NT2/D1 (cell line): ENCODE data around the gene EHHADH.

ENCODE experiments used
- SUZ12 ChIP-seq: IDR thresholded peaks from 2 replicates; pipeline ENCODE4 v1.6.1; 2011; ENCODE audit not compliant: insufficient read length, insufficient read depth; ENCODE audit errors: extremely low read depth
- YY1 ChIP-seq: IDR thresholded peaks from 2 replicates; pipeline ENCODE4 v1.6.1; 2011; ENCODE audit not compliant: insufficient read length, insufficient read depth
- ZNF274 ChIP-seq: IDR thresholded peaks from 2 replicates; pipeline ENCODE4 v1.6.1; 2011; ENCODE audit warnings: mild to moderate bottlenecking, low read depth, low read length

GRCh38 chr3:185187391-185187790 lies 66.5 kb downstream of the EHHADH start:
- TF ChIP-seq YY1 = no peak
- no peak for TF ChIP-seq ZNF274
- no peak for TF ChIP-seq SUZ12
